Ishikawa (cell line): ENCODE data around the gene GSDMA.

ENCODE experiments used
- CEBPB ChIP-seq: IDR thresholded peaks from 2 replicates; pipeline ENCODE4 v1.6.1; 2012
- CREB1 ChIP-seq: IDR thresholded peaks from 2 replicates; pipeline ENCODE4 v1.6.1; 2012; ENCODE audit warnings: low read depth
- EP300 ChIP-seq: IDR thresholded peaks from 2 replicates; pipeline ENCODE4 v1.6.1; 2012; ENCODE audit warnings: borderline replicate concordance
- FOXM1 ChIP-seq: IDR thresholded peaks from 2 replicates; pipeline ENCODE4 v1.6.1; 2012; ENCODE audit warnings: low read depth, borderline replicate concordance
- MAX ChIP-seq: IDR thresholded peaks from 2 replicates; pipeline ENCODE4 v1.6.1; 2012
- NFIC ChIP-seq: IDR thresholded peaks from 2 replicates; pipeline ENCODE4 v1.6.1; 2012
- REST ChIP-seq: IDR thresholded peaks from 2 replicates; pipeline ENCODE4 v1.6.1; 2012; ENCODE audit warnings: low read depth, mild to moderate bottlenecking
- TAF1 ChIP-seq: IDR thresholded peaks from 2 replicates; pipeline ENCODE4 v1.6.1; 2012; ENCODE audit warnings: low read depth, mild to moderate bottlenecking
- TCF12 ChIP-seq: IDR thresholded peaks from 2 replicates; pipeline ENCODE4 v1.6.1; 2012; ENCODE audit warnings: low read depth
- YY1 ChIP-seq: IDR thresholded peaks from 2 replicates; pipeline ENCODE4 v1.6.1; 2012; ENCODE audit warnings: low read depth

GRCh38 chr17:40025559-40025958, 62.8 kb downstream of the GSDMA start:
- TF ChIP-seq REST, result no peak
- TF ChIP-seq YY1, result no peak
- TF ChIP-seq TAF1, result no peak
- no peak for TF ChIP-seq FOXM1
- no peak for TF ChIP-seq MAX
- no peak for TF ChIP-seq EP300
- no peak for TF ChIP-seq NFIC
- no peak for TF ChIP-seq CEBPB
- TF ChIP-seq CREB1, result no peak
- TF ChIP-seq TCF12, result no peak
